ENCODE results near the gene CIROP.

DNA sequence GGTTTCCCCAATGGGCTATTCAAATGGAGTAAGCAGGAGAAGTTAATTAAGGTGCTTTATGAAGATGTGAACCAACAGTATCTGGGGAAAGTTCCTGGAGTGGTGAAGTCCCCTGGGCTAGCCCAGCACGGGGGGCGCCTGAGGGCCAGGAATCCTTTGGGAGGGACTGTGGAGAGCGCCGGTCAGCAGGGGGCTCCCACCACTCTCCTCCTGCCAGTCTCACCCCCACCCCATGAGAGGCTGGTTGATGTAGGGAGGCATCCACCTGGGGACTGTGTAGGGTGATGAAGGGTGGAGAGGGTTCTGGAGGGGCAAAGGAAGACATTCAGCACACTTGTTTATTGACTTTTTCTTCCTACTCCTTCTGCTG is 9.9 kb upstream of the CIROP start:
- TF ChIP-seq, protein P1, sequence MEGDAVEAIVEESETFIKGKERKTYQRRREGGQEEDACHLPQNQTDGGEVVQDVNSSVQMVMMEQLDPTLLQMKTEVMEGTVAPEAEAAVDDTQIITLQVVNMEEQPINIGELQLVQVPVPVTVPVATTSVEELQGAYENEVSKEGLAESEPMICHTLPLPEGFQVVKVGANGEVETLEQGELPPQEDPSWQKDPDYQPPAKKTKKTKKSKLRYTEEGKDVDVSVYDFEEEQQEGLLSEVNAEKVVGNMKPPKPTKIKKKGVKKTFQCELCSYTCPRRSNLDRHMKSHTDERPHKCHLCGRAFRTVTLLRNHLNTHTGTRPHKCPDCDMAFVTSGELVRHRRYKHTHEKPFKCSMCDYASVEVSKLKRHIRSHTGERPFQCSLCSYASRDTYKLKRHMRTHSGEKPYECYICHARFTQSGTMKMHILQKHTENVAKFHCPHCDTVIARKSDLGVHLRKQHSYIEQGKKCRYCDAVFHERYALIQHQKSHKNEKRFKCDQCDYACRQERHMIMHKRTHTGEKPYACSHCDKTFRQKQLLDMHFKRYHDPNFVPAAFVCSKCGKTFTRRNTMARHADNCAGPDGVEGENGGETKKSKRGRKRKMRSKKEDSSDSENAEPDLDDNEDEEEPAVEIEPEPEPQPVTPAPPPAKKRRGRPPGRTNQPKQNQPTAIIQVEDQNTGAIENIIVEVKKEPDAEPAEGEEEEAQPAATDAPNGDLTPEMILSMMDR (IDR thresholded peaks at IDR 0.05): no peak
- TF ChIP-seq POLR2A (IDR thresholded peaks at IDR 0.05): no peak

Measured in lower leg skin (tissue), 3 donors.